ENCODE measurements around the gene TRAPPC2L.

The TRAPPC2L gene

GRCh38 chr16:88839745-88840599, 17.0 kb upstream of the TRAPPC2L start:
- peak in 3 of 4 experiments; percentile 41 to 49 (median 49) for DNase-seq

DNA sequence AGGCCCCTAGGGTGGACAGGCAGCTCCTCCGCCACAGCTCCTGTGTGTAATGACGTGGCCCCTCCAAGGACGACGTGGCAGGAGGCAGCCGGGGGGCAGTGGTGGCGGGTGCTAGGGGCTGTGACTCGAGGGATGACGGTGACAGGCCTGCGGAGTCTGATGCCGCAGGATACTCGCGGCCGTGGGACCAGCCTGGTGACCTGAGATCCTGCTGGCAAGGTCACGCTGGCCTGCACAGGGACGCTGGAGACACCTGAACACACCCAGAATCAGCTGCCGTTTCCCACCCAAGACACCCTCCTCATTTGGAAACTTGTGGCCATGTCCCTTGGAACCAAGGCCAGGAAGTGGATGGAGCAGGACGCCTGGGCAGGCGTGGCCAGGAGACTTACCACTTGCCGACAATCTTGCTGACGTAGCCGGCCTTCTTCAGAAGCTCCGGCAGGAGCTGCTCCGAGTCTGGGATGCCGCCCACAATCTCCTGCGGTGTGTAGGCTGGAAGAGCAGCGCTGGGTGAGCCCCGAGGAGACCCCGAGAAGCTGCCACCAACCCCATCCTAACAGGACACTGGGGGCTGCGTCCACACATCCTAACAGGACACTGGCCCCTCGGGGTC, 16.2 kb upstream of the TRAPPC2L start:
- no peak for DNase-seq

DNA sequence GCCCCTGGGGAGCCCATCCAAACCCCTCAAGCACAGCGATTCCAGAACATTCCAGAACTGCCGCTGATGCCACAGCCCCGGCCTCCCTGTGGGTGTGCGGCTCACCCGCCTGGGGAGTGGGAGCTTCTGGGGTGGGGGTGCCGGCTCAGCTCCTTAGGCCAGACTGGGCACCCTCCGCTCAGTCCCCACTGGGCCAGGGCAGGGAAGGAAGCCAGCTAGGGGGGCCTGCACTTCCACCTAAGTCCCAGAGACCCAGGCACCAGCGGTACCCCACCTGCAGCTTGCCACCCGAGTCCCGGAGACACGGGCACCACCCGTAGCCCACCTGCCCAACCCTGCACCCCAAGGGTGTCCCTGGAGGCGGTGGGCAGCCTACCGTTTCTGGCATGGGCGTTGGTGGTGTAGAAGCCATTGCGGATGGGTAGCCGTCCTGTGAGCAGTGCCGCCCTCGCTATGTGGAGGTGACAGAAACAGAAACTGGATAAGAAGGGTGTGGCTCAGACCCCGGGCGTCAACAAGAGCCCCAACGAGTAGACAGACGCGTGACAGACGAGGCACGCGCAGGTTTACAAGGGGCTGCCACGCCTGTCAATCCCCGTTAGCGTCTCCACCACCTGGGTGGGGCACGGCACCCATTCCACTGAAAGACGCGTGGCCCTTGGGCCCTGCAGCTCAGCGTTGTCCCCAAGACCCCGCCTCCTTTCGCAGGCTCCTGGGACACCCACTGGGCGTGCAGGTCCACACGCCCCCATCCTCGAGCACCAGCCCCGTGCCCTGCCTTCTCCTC, 15.2 kb upstream of the TRAPPC2L start:
- no peak for DNase-seq

GRCh38 chr16:88842308-88842756, 14.6 kb upstream of the TRAPPC2L start:
- DNase-seq = no peak

- no peak for DNase-seq
Measured at GRCh38 chr16:88842806-88843205, 14.1 kb upstream of the TRAPPC2L start.

DNA sequence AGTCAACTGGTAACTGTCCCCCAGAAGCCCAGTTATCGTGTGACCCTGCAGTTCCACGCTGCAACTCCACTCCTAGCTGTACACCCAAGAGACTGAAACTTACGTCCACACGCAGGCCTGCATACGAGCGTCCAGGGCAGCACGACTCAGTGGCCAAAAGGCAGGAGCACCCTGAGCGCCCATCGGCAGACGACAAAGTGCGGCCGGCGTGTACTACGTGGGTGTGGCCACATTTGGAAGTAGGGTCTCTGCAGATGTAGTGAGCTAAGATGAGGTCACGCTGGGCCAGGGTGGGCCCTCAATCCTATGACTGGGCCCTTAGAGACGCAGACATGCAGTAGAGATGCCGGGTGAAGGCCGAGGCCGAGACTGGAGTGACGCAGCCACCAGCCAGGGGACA, 13.7 kb upstream of the TRAPPC2L start:
- DNase-seq = no peak

- DNase-seq = no peak
Measured at GRCh38 chr16:88844419-88845036, 12.4 kb upstream of the TRAPPC2L start.

DNA sequence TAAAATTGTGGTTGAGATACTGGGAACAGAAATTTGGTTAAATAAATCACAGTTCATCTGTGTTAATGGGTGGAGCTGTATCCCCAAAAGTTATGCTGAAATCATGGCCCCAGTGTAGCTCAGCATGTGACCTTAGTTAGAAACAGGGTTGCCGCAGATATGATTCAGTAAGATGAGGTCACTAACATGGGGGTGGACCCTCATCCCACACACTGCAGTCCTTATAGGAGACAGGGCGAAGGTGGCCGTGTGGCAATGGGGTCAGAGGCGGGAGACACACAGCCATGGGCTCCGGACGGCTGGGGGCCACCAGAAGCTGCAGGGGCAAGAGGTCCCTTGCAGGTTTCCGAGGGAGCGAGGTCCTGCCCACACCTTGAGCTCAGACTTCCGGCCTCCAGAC, 10.8 kb upstream of the TRAPPC2L start:
- DNase-seq = peak; percentile 73 to 90 (median 87)

GRCh38 chr16:88847654-88848053, 9.3 kb upstream of the TRAPPC2L start:
- no peak for DNase-seq

- DNase-seq = no peak
Measured at GRCh38 chr16:88848557-88848956, 8.4 kb upstream of the TRAPPC2L start.

DNA sequence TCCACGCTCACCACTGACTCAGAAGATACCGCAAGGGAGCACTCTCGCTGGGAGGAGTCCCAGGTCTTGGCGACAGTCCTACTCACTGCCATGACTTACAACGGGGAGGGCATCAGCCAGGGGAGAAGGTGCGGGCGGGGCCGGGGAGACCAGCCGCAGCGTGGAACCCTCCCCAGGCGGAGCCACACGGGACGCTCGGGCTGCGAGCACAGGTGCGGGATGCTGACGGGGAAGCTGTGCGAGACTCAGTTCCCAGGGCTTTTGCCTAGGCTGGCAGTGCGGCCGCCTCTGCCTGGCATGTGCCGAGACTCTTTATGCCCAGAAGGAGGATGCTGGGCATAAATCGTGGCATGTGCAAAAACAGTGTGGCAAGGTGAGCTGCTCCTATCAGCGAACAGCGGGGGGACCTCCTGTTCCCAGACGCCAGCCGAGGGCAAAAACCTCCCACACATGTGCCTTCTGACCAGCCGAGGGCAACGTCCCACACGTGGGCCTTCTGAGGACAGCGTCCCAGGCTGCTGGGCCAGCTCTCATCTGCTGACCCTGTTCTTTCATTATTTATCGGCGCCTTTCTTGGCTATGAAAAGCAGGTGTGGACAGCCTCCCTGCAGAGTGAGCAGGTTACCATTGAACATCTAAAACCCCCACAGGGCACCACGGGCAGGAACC, 6.3 kb upstream of the TRAPPC2L start:
- no peak for DNase-seq

- no peak for DNase-seq
Measured at GRCh38 chr16:88851616-88852015, 5.3 kb upstream of the TRAPPC2L start.

DNA sequence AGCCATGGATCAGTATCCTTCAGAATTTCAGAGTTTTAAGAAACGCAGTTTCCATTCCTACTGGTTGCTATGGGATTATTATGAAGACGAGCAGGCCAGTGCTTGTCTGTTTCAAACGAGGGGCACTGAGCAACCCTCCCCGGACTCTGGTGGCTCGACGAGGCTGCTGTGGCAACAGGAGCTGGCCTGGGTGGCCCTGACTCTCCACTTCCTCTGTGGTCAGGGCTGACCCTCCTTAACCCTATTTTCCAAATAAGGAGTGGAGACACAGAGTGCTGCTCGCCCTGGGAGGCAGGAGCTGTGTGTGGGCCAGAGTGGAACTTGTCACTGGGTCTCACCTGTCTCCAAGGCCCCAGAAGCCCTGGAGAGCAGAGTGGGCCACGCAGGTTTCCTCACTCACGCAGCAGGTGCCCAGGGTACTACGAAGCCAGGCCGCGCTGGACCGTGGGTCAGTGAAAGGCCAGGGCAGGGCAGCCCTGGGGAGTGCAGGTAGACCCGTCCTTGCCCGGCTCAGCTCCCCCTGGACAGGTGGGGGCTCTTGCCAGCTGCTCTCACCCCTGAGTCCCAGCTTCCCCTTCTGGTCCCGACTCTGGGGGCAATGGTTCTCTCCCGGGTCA, 3.5 kb upstream of the TRAPPC2L start:
- peak; percentile 74 to 89 (median 84) for DNase-seq

GRCh38 chr16:88854306-88855111, 2.4 kb upstream of the TRAPPC2L start:
- DNase-seq = peak; percentile 86 to 93 (median 90)

GRCh38 chr16:88855176-88855575, 1.8 kb upstream of the TRAPPC2L start:
- DNase-seq = peak in 3 of 4 experiments; percentile 31 to 49 (median 45)

- DNase-seq = no peak
Measured at GRCh38 chr16:88855736-88856121, 1.2 kb upstream of the TRAPPC2L start.

DNA sequence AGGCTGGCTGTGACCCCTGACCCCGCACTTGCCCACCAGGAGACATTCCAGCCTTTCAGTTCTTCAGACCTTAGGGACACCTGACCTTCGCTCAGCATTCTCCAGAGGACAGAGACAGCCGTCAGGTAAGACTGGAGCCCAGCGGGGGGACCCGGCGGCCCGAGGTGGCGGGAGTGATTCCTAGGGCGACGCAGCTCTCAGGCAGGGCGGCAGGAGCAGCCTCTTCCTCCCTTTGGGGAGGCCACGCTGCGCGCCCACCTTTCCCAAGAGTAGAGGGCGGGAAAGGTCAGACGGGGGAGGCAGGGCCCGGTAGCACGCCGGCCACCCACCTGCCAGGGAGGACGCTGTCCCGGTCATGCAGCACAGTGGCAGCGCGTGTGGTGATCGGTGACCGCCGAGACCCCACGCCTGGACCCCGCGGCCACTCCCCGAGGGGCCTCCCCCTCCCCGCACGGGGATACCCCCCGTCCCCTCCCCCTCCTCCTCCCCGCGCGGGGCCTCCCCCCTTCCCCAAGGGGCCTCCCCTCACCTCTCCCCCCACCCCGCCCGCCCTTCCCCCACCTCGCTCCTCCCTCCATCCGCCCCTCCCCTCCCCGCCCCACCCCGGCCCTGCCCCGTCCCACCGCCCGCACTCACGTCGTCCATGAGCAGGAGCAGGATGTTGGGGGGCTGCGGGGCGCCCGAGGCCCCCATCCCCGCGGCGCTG, 652 bp upstream of the TRAPPC2L start:
- DNase-seq = peak; percentile 25 to 59 (median 54)

GRCh38 chr16:88857728-88858339, 907 bp downstream of the TRAPPC2L start:
- DNase-seq = peak; percentile 87 to 93 (median 90)

DNA sequence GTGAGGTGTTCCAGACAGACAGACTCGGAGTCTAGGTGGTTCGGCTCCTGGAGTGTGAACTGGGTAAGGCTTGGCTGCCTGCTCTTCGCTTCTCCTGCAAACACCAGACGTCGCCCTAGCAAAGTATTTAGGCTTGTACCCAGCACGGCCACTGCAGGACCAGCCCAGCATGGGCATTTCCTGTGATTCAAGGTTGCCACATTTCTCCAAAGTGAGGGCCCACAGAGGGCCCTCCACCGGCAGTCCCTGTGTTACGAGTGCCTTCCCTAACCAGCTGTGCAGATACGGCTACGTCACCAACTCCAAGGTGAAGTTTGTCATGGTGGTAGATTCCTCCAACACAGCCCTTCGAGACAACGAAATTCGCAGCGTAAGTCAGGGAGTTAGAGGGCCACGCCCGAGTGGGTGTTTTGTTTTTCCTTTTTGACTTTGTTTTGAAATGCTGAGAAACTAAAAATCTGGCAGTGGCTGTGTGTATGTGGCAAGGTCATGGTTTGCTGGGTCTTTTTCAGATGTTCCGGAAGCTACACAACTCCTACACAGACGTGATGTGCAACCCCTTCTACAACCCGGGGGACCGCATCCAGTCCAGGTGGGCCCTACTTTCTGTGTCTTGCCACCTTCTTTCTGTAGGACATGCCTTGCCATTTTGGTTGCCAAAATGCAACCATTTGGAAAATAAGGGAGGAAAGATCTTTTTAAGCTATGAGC, 2.6 kb downstream of the TRAPPC2L start:
- DNase-seq = no peak

All from suppressor macrophage (primary cell).